RWPE2 (cell line): Measurements from ENCODE around the gene CEP250.

Experiments
- ATAC-seq: fragments of 200-7000 bp; cut with Tn5 transposase; 3 replicates; pipeline ENCODE4 v1.9.1; 2021; ENCODE audit warnings: low read depth
- DNase-seq: peaks from one replicate; pipeline ENCODE4 v3.0.0-alpha.2; 2020; ENCODE audit warnings: low spot score
- H3K27ac ChIP-seq: fragments of 450-650 bp; 2 replicates; pipeline ENCODE4 v1.5.1; 2017; ENCODE audit warnings: mild to moderate bottlenecking; ENCODE audit not compliant: poor library complexity, severe bottlenecking
- H3K27me3 ChIP-seq: fragments of 250-450 bp; sonication (Bioruptor Pico); 2 replicates; pipeline ENCODE4 v1.5.1; 2021; ENCODE audit warnings: mild to moderate bottlenecking, moderate library complexity; ENCODE audit not compliant: insufficient read depth, poor library complexity, severe bottlenecking
- H3K36me3 ChIP-seq: fragments of 250-450 bp; sonication (Bioruptor Pico); 2 replicates; pipeline ENCODE4 v1.5.1; 2020; ENCODE audit warnings: low read depth, mild to moderate bottlenecking, moderate library complexity
- H3K4me1 ChIP-seq: fragments of 250-450 bp; sonication (Bioruptor Pico); 2 replicates; pipeline ENCODE4 v1.5.1; 2021; ENCODE audit warnings: mild to moderate bottlenecking, moderate library complexity; ENCODE audit not compliant: insufficient read depth, poor library complexity, severe bottlenecking
- H3K4me3 ChIP-seq: fragments of 250-450 bp; sonication (Bioruptor Pico); 2 replicates; pipeline ENCODE4 v1.5.1; 2021; ENCODE audit warnings: mild to moderate bottlenecking, moderate library complexity; ENCODE audit not compliant: severe bottlenecking
- H3K9me3 ChIP-seq: fragments of 250-450 bp; sonication (Bioruptor Pico); 2 replicates; pipeline ENCODE4 v1.5.1; 2021; ENCODE audit warnings: mild to moderate bottlenecking, moderate library complexity; ENCODE audit not compliant: severe bottlenecking
- CTCF ChIP-seq: fragments of 450-650 bp; IDR thresholded peaks from one replicate; pipeline ENCODE4 v1.5.1; 2017; ENCODE audit warnings: mild to moderate bottlenecking, moderate library complexity; ENCODE audit not compliant: poor library complexity, severe bottlenecking

CEP250 gene

GRCh38 chr20:35499271-35499670 is 43.9 kb downstream of the CEP250 start:
- no peaks in the 10 kb centered on the region for H3K4me1 ChIP-seq
- no peak overlapping the region for H3K27ac ChIP-seq
- TF ChIP-seq CTCF: no peak
- peaks cover 98% of the 10 kb centered on the region for H3K36me3 ChIP-seq
- H3K4me3 ChIP-seq: no peak overlapping the region
- ATAC-seq: no peak
- no peak for DNase-seq
- no peaks in the 10 kb centered on the region for H3K9me3 ChIP-seq
- H3K27me3 ChIP-seq: no peaks in the 10 kb centered on the region

DNA sequence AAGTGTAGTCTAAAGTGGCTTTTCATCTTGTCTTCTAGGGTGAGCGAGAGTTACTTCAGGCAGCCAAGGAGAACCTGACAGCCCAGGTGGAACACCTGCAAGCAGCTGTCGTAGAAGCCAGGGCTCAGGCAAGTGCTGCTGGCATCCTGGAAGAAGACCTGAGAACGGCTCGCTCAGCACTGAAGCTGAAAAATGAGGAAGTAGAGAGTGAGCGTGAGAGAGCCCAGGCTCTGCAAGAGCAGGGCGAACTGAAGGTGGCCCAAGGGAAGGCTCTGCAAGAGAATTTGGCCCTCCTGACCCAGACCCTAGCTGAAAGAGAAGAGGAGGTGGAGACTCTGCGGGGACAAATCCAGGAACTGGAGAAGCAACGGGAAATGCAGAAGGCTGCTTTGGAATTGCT is 47.0 kb downstream of the CEP250 start:
- Histone ChIP-seq H3K27ac (no peak overlapping the region), H3K4me3 (no peak overlapping the region), H3K9me3 (no peaks in the 10 kb centered on the region), H3K4me1 (no peaks in the 10 kb centered on the region), H3K36me3 (peaks cover 100% of the 10 kb centered on the region), H3K27me3 (no peaks in the 10 kb centered on the region)
- no peak for TF ChIP-seq CTCF
- DNase-seq: peak; percentile 68
- ATAC-seq: no peak

GRCh38 chr20:35503281-35503680 is 47.9 kb downstream of the CEP250 start:
- DNase-seq: peak; percentile 82
- H3K36me3 ChIP-seq: peaks cover 100% of the 10 kb centered on the region
- no peaks in the 10 kb centered on the region for H3K9me3 ChIP-seq
- no peaks in the 10 kb centered on the region for H3K4me1 ChIP-seq
- H3K27ac ChIP-seq: no peak overlapping the region
- no peak for TF ChIP-seq CTCF
- H3K27me3 ChIP-seq: no peaks in the 10 kb centered on the region
- H3K4me3 ChIP-seq: no peak overlapping the region
- ATAC-seq: no peak

DNA sequence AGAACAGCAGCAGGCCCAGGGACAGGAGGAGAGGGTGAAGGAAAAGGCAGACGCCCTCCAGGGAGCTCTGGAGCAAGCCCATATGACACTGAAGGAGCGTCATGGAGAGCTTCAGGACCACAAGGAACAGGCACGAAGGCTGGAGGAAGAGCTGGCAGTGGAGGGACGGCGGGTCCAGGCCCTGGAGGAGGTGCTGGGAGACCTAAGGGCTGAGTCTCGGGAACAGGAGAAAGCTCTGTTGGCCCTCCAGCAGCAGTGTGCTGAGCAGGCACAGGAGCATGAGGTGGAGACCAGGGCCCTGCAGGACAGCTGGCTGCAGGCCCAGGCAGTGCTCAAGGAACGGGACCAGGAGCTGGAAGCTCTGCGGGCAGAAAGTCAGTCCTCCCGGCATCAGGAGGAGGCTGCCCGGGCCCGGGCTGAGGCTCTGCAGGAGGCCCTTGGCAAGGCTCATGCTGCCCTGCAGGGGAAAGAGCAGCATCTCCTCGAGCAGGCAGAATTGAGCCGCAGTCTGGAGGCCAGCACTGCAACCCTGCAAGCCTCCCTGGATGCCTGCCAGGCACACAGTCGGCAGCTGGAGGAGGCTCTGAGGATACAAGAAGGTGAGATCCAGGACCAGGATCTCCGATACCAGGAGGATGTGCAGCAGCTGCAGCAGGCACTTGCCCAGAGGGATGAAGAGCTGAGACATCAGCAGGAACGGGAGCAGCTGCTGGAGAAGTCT is 48.6 kb downstream of the CEP250 start:
- H3K4me3 ChIP-seq: no peak overlapping the region
- ATAC-seq (no peak), DNase-seq (peak; percentile 80)
- no peak overlapping the region for H3K27ac ChIP-seq
- H3K27me3 ChIP-seq: no peaks in the 10 kb centered on the region
- no peaks in the 10 kb centered on the region for H3K4me1 ChIP-seq
- H3K36me3 ChIP-seq: peaks cover 100% of the 10 kb centered on the region
- H3K9me3 ChIP-seq: no peaks in the 10 kb centered on the region
- no peak for TF ChIP-seq CTCF

DNA sequence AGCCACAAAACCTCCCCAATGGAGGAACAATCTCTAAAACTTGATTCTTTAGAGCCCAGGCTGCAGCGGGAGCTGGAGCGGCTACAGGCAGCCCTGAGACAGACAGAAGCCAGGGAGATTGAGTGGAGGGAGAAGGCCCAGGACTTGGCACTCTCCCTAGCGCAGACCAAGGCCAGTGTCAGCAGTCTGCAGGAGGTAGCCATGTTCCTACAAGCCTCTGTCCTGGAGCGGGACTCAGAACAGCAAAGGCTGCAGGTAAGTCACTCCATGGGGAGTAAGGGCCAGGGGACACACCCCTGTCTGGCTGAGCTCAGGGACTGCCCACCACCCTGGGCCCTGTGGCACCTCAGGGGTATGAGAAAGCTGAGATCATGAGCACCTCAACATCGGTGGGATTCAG is 49.4 kb downstream of the CEP250 start:
- Histone ChIP-seq H3K36me3 (peaks cover 100% of the 10 kb centered on the region), H3K27me3 (no peaks in the 10 kb centered on the region), H3K27ac (no peak overlapping the region), H3K4me1 (no peaks in the 10 kb centered on the region), H3K9me3 (no peaks in the 10 kb centered on the region), H3K4me3 (no peak overlapping the region)
- TF ChIP-seq CTCF: no peak
- DNase-seq (peak; percentile 69), ATAC-seq (no peak)
